Mesothelial cell of epicardium (in vitro differentiated cells): ENCODE measurements around the gene NAB2. TPM values are rescaled to one million over a fixed set of nuclear protein-coding genes. Genes with fewer than 3 reads are reported as not detected.

ENCODE experiments used
- DNase-seq, 2 experiments: peaks; one replicate each; pipeline ENCODE4 v3.0.0; 2021; ENCODE audit warnings: low spot score in 2 of 2; ENCODE audit not compliant: unreplicated experiment in 2 of 2
- H3K27ac Mint-ChIP-seq: 2 replicates; pipeline ENCODE4 v1.8.0; 2021; ENCODE audit warnings: mixed read lengths
- H3K27me3 Mint-ChIP-seq: 2 replicates; pipeline ENCODE4 v1.8.0; 2021; ENCODE audit warnings: low read depth, mixed read lengths
- H3K36me3 Mint-ChIP-seq: 2 replicates; pipeline ENCODE4 v1.8.0; 2021; ENCODE audit warnings: mixed read lengths
- H3K4me1 Mint-ChIP-seq: 2 replicates; pipeline ENCODE4 v1.8.0; 2021; ENCODE audit warnings: mixed read lengths
- H3K4me3 Mint-ChIP-seq: 2 replicates; pipeline ENCODE4 v1.8.0; 2021; ENCODE audit warnings: mild to moderate bottlenecking, moderate library complexity, mixed read lengths
- H3K9me3 Mint-ChIP-seq: 2 replicates; pipeline ENCODE4 v1.8.0; 2021; ENCODE audit warnings: mixed read lengths
- CTCF ChIP-seq: fragments of 200-600 bp; sonication (generic); IDR thresholded peaks from one replicate; pipeline ENCODE4 v1.5.0; 2021; ENCODE audit warnings: antibody characterized with exemption; ENCODE audit not compliant: unreplicated experiment
- total RNA-seq: library from RNA; stranded (reverse); gene quantifications from 3 replicates; pipeline ENCODE4 v1.2.1, GENCODE V29; 2021

Gene NAB2
- total RNA-seq, 1 donor from 2014 or later, result 53.7 TPM

GRCh38 chr12:57085999-57086492, 2.9 kb upstream of the NAB2 start:
- H3K4me1 Mint-ChIP-seq, result peaks cover 39% of the 10 kb centered on the region
- peaks cover 9% of the 10 kb centered on the region for H3K36me3 Mint-ChIP-seq
- peak overlapping the region; percentile 79 for H3K4me3 Mint-ChIP-seq
- DNase-seq, result peak in 1 of 2 experiments; percentile 56
- no peaks in the 10 kb centered on the region for H3K9me3 Mint-ChIP-seq
- no peaks in the 10 kb centered on the region for H3K27me3 Mint-ChIP-seq
- TF ChIP-seq CTCF, result no peak
- H3K27ac Mint-ChIP-seq, result peak overlapping the region; percentile 100

- H3K27ac Mint-ChIP-seq, result peak overlapping the region; percentile 100
- H3K9me3 Mint-ChIP-seq, result no peaks in the 10 kb centered on the region
- no peak for TF ChIP-seq CTCF
- no peaks in the 10 kb centered on the region for H3K27me3 Mint-ChIP-seq
- peaks cover 44% of the 10 kb centered on the region for H3K4me1 Mint-ChIP-seq
- H3K4me3 Mint-ChIP-seq, result peak overlapping the region; percentile 79
- peaks cover 9% of the 10 kb centered on the region for H3K36me3 Mint-ChIP-seq
- peak; percentile 62 to 72 for DNase-seq
Measured at GRCh38 chr12:57086493-57087009, 2.4 kb upstream of the NAB2 start.

DNA sequence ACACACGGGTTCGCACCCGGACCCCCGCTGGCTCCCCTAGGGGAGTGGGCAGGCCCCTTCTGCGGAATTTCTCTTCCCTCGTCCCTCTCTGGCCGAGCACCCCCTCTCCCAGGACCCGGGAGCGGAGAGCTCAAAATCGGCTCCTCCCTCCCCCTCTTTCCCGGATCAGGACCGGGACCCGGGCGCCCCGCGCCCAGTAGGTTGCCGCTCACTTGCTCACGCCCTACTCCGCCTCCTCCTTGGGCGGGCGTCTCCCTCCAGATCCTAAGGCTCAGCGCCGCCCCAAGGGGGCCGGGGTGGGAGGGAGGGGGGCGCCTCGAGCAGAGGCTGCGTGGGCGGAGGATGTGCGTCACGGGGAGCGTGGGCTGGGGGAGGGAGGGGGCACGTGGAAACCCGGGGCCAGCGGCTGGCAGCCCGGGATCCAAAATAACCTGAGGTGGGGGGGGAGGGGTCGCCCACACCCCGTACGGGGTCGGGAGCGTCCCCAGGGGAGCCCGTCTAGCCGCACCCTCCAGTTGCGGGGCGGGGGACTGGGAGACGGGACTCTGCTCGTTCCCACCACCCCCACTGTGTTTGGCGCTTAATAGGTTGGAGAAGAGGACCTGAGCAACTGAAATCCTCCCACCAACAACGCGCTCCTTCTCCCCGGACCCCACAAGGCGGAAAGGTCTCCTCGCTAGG, 1.8 kb upstream of the NAB2 start:
- Mint-ChIP-seq H3K27me3 (no peaks in the 10 kb centered on the region), H3K36me3 (peaks cover 11% of the 10 kb centered on the region), H3K9me3 (no peaks in the 10 kb centered on the region), H3K4me1 (peaks cover 50% of the 10 kb centered on the region), H3K27ac (peak overlapping the region; percentile 100), H3K4me3 (peak overlapping the region; percentile 79)
- DNase-seq, result peak; percentile 68 to 77
- no peak for TF ChIP-seq CTCF

- Mint-ChIP-seq H3K4me3 (peak overlapping the region; percentile 79), H3K27ac (peak overlapping the region; percentile 100), H3K4me1 (peaks cover 56% of the 10 kb centered on the region), H3K9me3 (no peaks in the 10 kb centered on the region), H3K36me3 (peaks cover 16% of the 10 kb centered on the region), H3K27me3 (no peaks in the 10 kb centered on the region)
- TF ChIP-seq CTCF, result no peak
- peak; percentile 81 to 85 for DNase-seq
Measured at GRCh38 chr12:57087691-57088353, 1.1 kb upstream of the NAB2 start.

DNA sequence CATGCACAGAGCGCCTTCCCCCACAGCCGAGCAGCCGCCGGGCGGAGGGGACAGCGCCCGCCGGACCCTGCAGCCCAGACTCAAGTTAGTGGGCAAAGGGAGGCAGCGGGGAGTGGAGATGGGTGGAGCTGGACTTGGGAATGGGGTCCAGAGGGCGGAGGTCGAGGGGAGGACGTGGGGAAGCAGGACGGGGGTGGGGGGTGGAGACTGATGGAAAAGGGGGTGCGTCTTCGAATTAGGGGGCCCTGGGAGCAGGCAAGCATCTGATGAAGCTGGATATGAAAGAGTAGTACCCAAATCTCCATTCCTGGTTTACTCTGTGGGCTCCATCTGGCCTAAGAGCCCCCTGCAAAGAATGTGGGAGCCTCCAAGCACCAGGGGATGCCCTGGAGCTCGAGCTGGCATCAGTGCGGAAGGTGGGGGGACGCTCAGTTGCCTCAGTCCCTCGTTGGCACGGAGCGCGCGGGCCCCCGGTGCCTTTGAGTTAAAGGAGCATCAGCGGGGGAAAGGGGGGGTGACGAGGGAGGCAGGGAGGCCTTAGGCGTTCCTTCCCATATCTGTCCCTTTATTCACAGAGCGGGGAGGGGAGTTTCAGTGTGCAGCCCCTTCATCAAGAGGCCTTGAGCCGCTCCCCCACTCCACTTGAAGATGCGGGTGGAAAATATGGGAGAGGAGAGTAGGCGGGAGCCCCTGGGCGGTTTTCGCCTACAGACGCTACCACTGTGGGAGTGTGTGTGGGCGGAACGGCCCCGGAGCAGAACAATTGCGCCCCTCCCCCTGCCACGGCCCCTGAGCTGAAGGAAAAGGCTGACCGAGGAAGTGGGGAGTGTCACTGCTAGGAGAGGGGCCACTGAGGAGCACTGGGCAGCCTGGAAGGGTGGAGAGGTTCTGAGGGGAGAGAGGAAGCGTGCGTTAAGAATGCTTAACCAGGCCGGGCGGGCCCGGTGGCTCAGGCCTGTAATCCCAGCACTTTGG, 644 bp downstream of the NAB2 start:
- Mint-ChIP-seq H3K27me3 (no peaks in the 10 kb centered on the region), H3K4me3 (peak overlapping the region; percentile 96), H3K36me3 (peaks cover 13% of the 10 kb centered on the region), H3K4me1 (peaks cover 67% of the 10 kb centered on the region), H3K9me3 (no peaks in the 10 kb centered on the region), H3K27ac (peak overlapping the region; percentile 98)
- no peak for TF ChIP-seq CTCF
- DNase-seq, result peak in 1 of 2 experiments; percentile 67
